Activated CD8-positive, alpha-beta memory T cell treated with anti-CD3 and anti-CD28 coated beads for 4 hours (primary cell): ENCODE data around the gene FARSA.
A peak's percentile ranks its signal among the peaks of the same experiment; 100 is the strongest.
"Not testable (repeated sequence)": the region's sequence is repeated elsewhere in the genome, so short reads cannot be mapped to it uniquely, and the experiment has no call there.

ENCODE experiments used
- DNase-seq, 2 donors: peaks; one replicate each; pipeline ENCODE4 v3.0.0-alpha.2; 2020; ENCODE audit warnings: low read depth in 2 of 2

Gene FARSA

DNA sequence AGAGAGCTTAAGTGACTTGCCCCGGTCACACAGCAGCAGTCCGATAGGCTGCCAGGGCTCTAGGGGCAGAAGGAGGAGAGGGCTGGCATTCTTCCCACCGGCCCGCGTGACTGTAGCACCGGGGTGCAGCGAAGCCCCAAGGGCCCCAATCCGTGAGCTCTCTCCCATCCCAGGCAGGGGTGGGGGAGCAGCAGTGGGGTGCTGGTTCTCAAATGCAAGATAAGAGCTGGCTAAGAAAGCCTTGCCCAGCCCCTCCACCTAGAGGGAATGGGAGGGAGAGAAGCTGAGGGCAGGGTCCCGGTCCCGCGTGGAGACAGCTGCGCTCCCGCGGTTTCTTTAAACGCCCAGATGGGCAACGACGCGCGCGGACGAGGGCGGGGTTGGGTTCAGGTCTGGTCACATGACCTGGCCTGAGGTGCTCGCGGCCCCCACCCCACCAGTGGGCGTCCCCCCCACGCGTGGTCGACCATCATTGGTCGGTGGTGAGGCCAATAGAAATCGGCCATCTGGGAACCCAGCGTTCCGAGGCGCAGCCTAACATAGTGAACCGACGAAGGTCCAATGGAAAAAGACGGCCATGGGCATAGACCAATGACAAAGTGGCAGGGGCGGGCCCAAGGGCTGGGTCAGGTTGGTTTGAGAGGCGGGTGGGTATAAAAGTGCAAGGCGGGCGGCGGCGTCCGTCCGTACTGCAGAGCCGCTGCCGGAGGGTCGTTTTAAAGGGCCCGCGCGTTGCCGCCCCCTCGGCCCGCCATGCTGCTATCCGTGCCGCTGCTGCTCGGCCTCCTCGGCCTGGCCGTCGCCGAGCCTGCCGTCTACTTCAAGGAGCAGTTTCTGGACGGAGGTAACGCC is 4.6 kb upstream of the FARSA start, which contains the start of gene CALR:
CALR (plus strand) TSS at position 683 of the 852 bp plus-strand sequence; CDS start at position 754, 71 bp downstream.
- DNase-seq: peak; percentile 98 to 99

- no peak for DNase-seq
Observed at GRCh38 chr19:12937093-12937926, 3.8 kb upstream of the FARSA start.

DNA sequence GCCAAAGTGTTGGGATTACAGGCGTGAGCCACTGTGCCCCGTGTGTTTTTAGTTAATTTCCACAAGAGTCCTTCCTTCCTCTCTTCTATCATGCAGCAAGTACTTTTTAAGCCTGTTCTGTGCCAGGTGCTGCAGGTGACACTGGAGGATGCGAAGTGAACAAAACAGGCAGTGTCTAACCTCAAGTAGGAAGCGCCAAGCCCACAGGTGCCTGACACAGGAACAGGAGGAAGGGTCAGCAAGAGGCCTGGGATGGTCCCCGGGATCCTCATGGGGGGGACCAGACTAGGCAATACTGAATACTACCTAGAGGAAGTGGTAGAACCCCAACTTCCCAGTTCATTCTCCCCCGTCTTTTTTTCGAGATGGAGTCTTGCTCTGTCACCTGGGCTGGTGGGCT is 3.1 kb upstream of the FARSA start:
- DNase-seq: no peak

GRCh38 chr19:12935071-12935470 is 1.6 kb upstream of the FARSA start:
- DNase-seq: no peak

DNA sequence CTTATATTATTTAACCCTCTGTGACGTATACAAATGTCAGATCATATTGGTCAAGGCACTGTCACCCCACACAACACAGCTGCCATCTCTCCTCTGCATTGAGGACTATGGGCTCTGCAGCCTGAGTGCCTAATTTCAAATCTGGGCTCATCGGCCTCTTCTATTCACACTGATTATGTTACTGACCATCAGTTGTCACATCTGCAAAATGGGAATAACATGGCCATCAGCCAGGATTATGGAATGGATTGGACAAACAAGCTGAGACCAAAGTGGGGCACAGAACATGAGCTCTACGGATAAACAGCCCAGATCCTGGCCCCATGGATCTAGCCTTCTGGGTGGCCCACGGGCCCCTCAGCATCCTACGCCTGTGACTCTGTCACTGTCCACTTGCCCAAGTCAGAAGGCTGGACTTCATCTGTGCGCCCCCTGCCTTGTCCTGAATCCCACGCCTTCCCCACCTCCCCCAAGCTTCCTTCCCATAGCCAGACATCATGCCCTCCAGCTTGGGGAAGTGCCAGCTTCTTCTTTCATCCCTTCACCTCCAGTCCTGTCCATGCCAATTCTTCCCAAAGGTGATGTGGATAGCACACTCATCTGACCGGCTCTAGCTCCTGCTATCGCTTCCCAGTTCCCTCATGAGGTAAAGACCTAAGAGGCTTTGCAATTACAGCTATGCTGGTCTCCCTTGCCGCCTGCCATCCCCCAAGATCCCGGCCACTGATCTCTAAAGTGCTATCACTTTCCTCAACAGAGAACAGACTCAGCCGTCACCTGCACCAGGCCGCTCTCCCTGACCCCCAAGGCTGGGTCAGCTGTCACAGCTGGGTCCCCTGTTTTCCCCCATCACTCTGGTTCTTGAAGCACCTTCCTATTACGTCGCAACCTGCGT is 872 bp downstream of the FARSA start:
- no peak for DNase-seq

- no peak for DNase-seq
Observed at GRCh38 chr19:12930002-12930645, 3.4 kb downstream of the FARSA start.

DNA sequence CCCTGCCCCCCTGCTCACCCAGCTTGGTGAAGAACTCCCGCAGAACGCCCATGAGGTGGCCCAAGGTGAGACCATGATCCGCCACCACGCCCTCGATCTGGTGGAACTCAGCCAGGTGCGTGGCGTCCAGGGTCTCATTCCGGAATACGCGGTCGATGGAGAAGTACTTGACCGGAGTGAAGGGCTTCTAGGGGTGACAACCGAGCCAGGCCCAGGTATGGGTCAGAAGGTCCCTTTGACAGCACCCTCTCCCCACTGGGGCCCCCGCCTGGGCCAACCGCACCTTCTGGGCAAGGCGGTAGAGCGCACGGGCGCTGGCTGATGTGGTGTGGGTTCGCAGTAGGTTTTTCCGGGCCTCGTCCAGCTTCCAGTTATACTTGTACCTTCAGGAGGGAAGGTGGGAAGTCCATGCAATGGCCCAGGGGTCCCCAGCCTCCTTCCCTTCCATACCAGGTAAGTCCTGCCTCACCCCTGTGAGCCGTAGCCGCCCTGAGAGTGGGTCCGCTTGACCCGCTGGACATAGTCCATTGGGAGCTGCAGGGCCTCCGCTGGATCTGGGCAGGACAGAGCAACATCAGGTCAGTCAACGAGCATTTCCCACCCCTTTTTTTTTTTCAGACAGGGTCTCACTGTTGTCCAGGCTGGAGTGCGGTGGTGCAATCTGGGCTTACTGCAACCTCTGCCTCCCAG is 8.7 kb downstream of the FARSA start:
- DNase-seq: no peak

DNA sequence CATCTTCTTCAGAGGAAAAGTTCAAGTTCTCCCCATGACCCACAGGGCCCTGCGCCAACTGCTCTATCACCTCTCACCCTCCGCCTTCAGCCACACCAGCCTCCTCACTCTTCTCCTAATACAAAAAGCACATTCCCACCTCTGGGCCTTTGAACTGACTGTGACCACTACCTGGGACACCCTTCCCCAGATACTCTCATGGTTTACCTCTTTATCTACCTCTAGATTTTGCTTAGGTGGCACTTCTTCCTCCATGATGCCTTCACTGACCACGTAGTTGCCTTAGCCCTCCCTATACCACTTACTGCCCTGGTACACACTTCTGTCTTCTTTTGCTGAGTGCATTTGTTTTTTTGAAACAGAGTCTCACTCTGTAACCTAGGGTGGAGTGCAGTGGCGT is 10.6 kb downstream of the FARSA start:
- DNase-seq: no peak

GRCh38 chr19:12921047-12921446 is 12.5 kb downstream of the FARSA start:
- no peak for DNase-seq

GRCh38 chr19:12918253-12918652 is 15.3 kb downstream of the FARSA start:
- DNase-seq: no peak

DNA sequence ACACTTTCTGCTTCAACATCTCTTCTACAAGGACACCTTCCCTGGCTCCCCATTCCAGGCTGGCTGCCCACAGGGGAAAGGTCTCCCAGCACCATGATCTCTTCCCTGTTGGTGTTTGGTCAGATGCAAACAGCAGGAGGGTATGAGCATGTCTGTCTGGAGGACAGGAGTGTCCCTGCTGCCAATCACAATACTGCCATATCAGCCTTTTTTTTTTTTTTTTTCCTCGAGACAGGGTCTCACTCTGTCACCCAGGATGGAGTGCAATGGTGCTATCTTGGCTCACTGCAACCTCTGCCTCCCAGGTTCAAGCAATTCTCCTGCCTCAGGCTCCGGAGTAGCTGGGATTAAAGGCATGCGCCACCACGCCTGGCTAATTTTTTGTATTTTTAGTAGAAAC is 17.7 kb downstream of the FARSA start:
- DNase-seq: not testable (repeated sequence)

DNA sequence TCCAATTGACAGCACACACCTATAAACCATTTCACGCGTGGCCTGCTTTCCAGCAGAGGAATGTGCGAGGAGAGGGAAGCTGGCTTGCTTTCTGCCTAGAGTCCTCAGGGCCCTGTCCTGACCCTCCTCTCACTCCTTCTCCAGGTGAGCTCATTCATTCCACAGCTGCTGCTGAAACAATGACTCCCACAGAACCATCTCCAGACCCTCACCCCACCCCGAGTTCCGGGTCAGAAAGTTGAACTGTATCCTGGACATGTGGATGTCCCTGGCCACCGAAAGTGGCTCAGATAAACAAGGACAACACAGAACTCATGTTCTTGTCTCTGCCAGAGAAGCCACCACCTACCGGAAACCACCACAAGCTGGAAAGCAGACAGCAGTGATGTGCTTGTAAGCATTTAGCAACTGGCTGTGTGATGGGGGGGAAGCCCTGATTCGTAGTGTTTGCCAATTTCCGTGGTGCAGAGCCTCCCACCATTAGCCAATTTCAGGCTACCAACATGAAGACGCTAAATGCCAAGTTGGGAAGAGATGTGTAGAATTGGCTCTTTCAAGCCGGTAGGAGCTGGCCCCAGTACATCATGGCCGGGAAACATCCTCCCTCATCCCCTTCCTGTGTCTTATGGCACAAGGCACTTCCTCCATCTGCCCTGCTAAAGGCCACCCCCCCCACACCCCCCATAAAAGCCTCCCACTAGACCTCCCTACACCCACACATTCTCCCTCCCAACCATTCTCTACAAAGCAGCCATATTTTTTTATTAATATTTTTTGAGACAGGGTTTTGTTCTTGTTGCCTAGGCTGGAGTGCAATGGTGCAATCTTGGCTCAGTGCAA is 19.4 kb downstream of the FARSA start:
- no peak for DNase-seq

DNA sequence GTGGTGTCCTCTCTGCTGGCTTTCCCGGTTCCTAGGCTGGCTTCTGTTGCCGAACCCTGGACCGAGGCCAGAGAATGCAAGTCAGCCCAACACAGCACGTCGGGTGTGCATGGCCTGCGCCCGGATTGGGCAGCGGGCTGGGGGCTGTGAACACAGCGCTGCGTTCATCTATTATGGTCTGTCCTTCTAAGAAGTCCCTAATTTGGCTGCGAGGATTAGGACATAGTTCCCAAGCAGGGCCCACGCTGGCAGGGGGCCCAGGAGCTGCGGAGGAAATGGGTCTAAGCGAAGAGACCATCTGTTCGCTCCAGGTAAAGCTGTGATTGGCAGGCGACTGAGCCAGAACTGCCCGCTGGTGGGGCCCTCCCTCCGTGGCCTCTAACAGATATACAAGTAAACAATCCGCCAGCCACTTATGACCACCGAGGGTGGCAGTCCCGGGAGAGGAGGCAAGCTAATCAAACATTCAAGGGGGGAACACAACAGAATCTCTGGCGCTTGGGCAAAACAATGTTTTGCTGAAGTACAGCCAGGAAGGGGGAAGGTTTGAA is 20.4 kb downstream of the FARSA start:
- no peak for DNase-seq

DNA sequence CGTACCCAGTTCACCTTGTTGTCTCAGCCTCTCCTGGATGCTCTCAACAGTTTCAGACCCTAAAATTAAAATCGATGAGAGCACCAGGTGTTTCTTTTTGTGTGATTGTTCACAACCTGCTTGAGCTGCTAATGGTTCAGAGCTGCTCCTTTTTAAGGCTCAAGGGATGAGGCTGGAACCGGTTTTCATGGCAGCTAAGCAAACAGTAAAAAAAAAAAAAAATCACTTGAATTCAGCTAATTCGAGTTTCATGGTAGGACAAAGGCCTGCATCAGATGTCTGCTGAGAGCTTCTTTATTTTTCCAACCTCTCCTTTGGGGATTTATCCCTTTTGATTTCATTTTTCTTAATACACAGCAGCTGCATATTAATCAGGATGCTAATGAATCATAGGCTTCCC is 20.9 kb downstream of the FARSA start:
- no peak for DNase-seq

- DNase-seq: no peak
Observed at GRCh38 chr19:12907166-12907565, 26.3 kb downstream of the FARSA start.

DNA sequence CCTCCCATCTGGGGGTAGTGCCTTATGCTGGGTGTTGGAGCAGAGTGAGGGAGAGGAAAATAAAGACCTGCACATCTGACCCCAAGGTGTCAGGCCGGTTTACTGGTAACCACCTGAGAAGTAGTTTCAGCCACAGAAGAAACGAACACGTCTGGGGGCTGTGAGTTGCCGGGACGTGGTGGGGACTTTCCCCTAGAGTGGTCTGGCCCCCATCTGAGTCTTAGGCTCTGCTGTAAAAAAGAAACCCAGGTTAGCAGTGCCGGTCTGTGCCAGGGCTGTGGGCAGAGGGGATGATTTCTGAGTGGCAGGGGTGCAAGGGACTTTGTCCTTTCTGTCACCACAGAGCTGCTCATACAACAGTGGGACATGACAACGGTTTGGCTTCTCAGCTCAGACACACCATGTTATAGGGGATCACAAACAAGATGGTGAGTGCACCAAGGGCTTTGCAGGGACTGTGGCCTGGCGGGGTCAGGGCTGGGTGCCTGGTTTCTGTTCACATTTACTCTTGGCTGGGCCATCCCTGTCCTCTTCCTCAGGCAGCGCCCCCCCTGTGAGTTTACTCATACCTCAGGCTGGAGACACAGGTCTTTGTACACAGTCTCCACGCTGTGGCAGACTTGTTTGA is 33.5 kb downstream of the FARSA start:
- no peak for DNase-seq

GRCh38 chr19:12896460-12896859 is 37.1 kb downstream of the FARSA start:
- no peak for DNase-seq

DNA sequence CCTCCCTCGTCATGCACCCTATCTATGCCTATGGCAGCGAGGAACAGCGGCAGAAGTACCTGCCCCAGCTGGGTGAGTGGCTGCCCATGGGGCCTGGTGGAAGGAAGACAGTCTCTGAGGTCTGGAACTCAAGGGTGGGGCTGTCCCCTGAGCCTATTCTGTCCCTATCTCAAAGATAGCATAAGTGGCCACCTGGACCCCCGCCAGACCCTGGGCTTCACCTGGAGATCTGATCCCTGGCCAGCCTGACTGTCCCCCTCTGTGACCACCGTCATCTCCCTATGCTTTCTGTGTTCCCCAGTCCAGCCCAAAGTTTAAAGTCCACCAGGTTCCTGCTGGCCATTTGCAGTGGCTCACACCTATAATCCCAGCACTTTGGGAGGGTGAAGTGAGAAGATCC is 39.9 kb downstream of the FARSA start:
- DNase-seq: no peak

DNA sequence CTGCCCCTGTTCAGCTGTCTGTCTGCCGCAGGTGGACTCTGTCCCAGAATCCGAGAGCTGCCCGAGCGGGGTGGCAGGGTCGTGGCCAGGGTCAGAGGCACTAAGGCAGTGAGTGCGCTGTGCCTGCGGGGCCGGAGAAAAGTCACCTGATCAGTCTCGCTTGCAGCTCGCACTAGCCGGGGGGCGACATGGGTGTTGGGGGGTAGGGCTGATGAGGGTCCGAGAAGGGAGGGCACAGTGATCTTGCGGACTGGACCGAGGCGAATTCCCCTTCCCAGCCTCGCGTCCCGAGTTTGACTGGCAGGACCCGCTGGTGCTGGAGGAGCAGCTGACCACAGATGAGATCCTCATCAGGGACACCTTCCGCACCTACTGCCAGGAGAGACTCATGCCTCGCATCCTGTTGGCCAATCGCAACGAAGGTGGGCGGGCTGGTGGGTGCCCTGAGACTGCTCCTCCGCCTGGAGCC is 41.9 kb downstream of the FARSA start:
- DNase-seq: no peak
